ENCODE results near the gene OTOS. TPM values are rescaled to one million over a fixed set of nuclear protein-coding genes. Genes with fewer than 3 reads are reported as not detected.

Gene OTOS
- total RNA-seq, 1 donor from 2014 or later = not detected

- peaks cover 3% of the 10 kb centered on the region for H3K9me3 Mint-ChIP-seq
- DNase-seq (ENCODE audit: low read depth, low spot score) = no peak
- no peak overlapping the region for H3K4me3 Mint-ChIP-seq
- H3K27ac Mint-ChIP-seq (ENCODE audit: unreplicated experiment) = peak overlapping the region; percentile 43
- no peak for TF ChIP-seq CTCF (conservative IDR thresholded peaks at IDR 0.05)
- H3K4me1 Mint-ChIP-seq = no peaks in the 10 kb centered on the region
- H3K36me3 Mint-ChIP-seq (ENCODE audit: low read depth) = peaks cover 3% of the 10 kb centered on the region
- H3K27me3 Mint-ChIP-seq (ENCODE audit: low read depth) = peaks cover 3% of the 10 kb centered on the region
Measured at GRCh38 chr2:240183875-240184590, 43.6 kb upstream of the OTOS start.

GRCh38 chr2:240183006-240183874 lies 42.8 kb upstream of the OTOS start:
- Mint-ChIP-seq H3K36me3 (ENCODE audit: low read depth) (peaks cover 3% of the 10 kb centered on the region), H3K4me1 (no peaks in the 10 kb centered on the region), H3K27me3 (ENCODE audit: low read depth) (peaks cover 3% of the 10 kb centered on the region), H3K9me3 (peaks cover 3% of the 10 kb centered on the region), H3K4me3 (no peak overlapping the region), H3K27ac (ENCODE audit: unreplicated experiment) (no peak overlapping the region)
- no peak for TF ChIP-seq CTCF (conservative IDR thresholded peaks at IDR 0.05)
- DNase-seq (ENCODE audit: low read depth, low spot score) = no peak

- DNase-seq (ENCODE audit: low read depth, low spot score) = no peak
- Mint-ChIP-seq H3K27me3 (ENCODE audit: low read depth) (peaks cover 3% of the 10 kb centered on the region), H3K36me3 (ENCODE audit: low read depth) (no peaks in the 10 kb centered on the region), H3K4me1 (no peaks in the 10 kb centered on the region), H3K9me3 (no peaks in the 10 kb centered on the region), H3K27ac (ENCODE audit: unreplicated experiment) (no peak overlapping the region), H3K4me3 (no peak overlapping the region)
- no peak for TF ChIP-seq CTCF (conservative IDR thresholded peaks at IDR 0.05)
Measured at GRCh38 chr2:240182476-240182875, 42.0 kb upstream of the OTOS start.

GRCh38 chr2:240182001-240182400 lies 41.5 kb upstream of the OTOS start:
- H3K27me3 Mint-ChIP-seq (ENCODE audit: low read depth) = peaks cover 3% of the 10 kb centered on the region
- no peaks in the 10 kb centered on the region for H3K36me3 Mint-ChIP-seq (ENCODE audit: low read depth)
- H3K4me3 Mint-ChIP-seq = no peak overlapping the region
- TF ChIP-seq CTCF (conservative IDR thresholded peaks at IDR 0.05) = no peak
- H3K9me3 Mint-ChIP-seq = no peaks in the 10 kb centered on the region
- H3K4me1 Mint-ChIP-seq = no peaks in the 10 kb centered on the region
- peak overlapping the region; percentile 74 for H3K27ac Mint-ChIP-seq (ENCODE audit: unreplicated experiment)
- no peak for DNase-seq (ENCODE audit: low read depth, low spot score)

DNA sequence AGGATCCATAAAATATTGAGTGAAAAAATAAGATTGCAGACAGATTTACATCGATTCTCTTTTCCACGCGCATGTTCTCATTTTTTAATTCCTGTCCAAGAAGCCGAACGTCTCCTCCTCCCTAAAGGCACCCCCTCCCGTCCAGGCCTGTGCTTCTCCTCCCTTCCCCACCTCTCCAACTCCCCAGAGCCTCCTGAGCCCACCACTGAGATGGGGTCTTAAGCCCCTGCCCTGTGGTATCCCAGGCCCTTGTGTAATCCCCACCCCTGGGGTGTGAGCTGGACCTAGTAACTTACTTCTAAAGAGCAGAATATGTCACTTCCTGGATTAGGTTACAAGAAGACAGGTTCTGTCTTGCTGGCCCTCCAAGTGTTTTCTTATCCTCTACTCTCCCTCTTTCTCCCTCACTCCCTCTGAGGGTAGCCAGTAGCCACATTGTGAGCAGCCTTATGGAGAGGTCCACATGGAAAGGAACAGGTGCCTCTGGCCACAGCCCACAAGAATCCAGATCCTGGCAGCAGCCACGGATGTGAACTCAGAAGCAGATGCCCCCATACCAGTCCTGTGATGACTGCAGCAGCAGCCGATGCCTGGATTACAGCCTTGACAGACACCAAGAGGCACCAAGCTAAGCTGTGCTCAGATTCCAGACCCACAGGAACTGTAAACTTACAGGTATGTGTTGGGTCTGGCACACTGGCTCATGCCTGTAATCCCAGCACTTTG lies 39.6 kb upstream of the OTOS start:
- no peaks in the 10 kb centered on the region for H3K9me3 Mint-ChIP-seq
- peaks cover 3% of the 10 kb centered on the region for H3K27me3 Mint-ChIP-seq (ENCODE audit: low read depth)
- no peak for TF ChIP-seq CTCF (conservative IDR thresholded peaks at IDR 0.05)
- H3K27ac Mint-ChIP-seq (ENCODE audit: unreplicated experiment) = peak overlapping the region; percentile 76
- H3K4me1 Mint-ChIP-seq = no peaks in the 10 kb centered on the region
- H3K4me3 Mint-ChIP-seq = no peak overlapping the region
- no peak for DNase-seq (ENCODE audit: low read depth, low spot score)
- no peaks in the 10 kb centered on the region for H3K36me3 Mint-ChIP-seq (ENCODE audit: low read depth)

Data from neural crest cell (in vitro differentiated cells).